Upper lobe of left lung (tissue), 4 donors: ENCODE results near the gene TMTC1.

Experiments
- EP300 ChIP-seq, 4 donors: sonication (generic); formaldehyde crosslinking; IDR thresholded peaks; one replicate each; pipeline ENCODE4 v1.5.1; 2017; ENCODE audit warnings: antibody characterized with exemption in 4 of 4, control low read depth in 2 of 4
- POLR2A ChIP-seq, 4 donors: fragments of 450-650 bp; IDR thresholded peaks; one replicate each; pipeline ENCODE4 v1.5.1; 2016 to 2017; ENCODE audit warnings: antibody characterized with exemption in 4 of 4, mild to moderate bottlenecking in 2 of 4
- POLR2AphosphoS5 ChIP-seq, 2 donors: sonication (generic); formaldehyde crosslinking; IDR thresholded peaks; one replicate each; pipeline ENCODE4 v1.5.1; 2017; ENCODE audit warnings: antibody characterized with exemption in 2 of 2
- TF ChIP-seq, protein P1 (sequence below), 6 experiments: fragments of 450-650 bp in 4 of 6; fragments of 200-600 bp in 2 of 6; sonication (generic) in 2 of 6; IDR thresholded peaks; one replicate each; pipeline ENCODE4 v1.5.1; 2016 to 2019; ENCODE audit warnings: antibody characterized with exemption in 6 of 6

GRCh38 chr12:29702972-29703371 is 80.8 kb downstream of the TMTC1 start:
- TF ChIP-seq POLR2A (IDR thresholded peaks at IDR 0.05) (no peak), POLR2AphosphoS5 (IDR thresholded peaks at IDR 0.05) (no peak), EP300 (IDR thresholded peaks at IDR 0.05) (no peak)
- TF ChIP-seq, protein P1, sequence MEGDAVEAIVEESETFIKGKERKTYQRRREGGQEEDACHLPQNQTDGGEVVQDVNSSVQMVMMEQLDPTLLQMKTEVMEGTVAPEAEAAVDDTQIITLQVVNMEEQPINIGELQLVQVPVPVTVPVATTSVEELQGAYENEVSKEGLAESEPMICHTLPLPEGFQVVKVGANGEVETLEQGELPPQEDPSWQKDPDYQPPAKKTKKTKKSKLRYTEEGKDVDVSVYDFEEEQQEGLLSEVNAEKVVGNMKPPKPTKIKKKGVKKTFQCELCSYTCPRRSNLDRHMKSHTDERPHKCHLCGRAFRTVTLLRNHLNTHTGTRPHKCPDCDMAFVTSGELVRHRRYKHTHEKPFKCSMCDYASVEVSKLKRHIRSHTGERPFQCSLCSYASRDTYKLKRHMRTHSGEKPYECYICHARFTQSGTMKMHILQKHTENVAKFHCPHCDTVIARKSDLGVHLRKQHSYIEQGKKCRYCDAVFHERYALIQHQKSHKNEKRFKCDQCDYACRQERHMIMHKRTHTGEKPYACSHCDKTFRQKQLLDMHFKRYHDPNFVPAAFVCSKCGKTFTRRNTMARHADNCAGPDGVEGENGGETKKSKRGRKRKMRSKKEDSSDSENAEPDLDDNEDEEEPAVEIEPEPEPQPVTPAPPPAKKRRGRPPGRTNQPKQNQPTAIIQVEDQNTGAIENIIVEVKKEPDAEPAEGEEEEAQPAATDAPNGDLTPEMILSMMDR (IDR thresholded peaks at IDR 0.05) = no peak
